Epithelial cell of esophagus (primary cell): ENCODE results near the gene UROC1.

ENCODE experiments used
- DNase-seq: peaks from one replicate; pipeline ENCODE4 v3.0.0; 2010; ENCODE audit warnings: low read depth
- H3K4me3 ChIP-seq: 2 replicates; pipeline ENCODE4 v1.5.1; 2011; ENCODE audit warnings: mild to moderate bottlenecking, low read length, control low read depth
- TF ChIP-seq, protein P1 (sequence below): IDR thresholded peaks from 2 replicates; pipeline ENCODE4 v1.5.1; 2011; ENCODE audit warnings: low read depth, mild to moderate bottlenecking, low read length, control low read depth, inconsistent platforms; ENCODE audit not compliant: insufficient read depth; ENCODE audit errors: missing control alignments

UROC1 gene

DNA sequence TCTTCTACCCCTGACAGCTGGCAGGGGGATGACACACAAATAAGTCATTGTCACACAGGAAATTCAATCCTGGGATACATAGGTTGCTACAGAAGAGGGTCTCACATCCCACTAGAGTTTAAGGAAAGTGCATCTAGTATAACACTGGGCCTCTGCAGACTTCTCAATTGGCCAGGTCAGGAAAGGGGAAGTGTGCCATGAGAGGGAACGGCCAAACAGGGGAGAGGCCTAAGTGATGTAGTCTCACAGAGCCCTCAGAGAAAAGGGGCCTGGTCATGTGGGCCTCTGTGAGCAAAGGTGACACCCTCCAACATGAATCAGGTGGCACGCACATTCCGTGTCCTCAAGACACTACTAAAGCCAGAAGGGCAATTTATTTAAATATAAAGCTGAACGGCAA lies 53.1 kb downstream of the UROC1 start:
- no peak for DNase-seq
- TF ChIP-seq, protein P1, sequence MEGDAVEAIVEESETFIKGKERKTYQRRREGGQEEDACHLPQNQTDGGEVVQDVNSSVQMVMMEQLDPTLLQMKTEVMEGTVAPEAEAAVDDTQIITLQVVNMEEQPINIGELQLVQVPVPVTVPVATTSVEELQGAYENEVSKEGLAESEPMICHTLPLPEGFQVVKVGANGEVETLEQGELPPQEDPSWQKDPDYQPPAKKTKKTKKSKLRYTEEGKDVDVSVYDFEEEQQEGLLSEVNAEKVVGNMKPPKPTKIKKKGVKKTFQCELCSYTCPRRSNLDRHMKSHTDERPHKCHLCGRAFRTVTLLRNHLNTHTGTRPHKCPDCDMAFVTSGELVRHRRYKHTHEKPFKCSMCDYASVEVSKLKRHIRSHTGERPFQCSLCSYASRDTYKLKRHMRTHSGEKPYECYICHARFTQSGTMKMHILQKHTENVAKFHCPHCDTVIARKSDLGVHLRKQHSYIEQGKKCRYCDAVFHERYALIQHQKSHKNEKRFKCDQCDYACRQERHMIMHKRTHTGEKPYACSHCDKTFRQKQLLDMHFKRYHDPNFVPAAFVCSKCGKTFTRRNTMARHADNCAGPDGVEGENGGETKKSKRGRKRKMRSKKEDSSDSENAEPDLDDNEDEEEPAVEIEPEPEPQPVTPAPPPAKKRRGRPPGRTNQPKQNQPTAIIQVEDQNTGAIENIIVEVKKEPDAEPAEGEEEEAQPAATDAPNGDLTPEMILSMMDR, result no peak

DNA sequence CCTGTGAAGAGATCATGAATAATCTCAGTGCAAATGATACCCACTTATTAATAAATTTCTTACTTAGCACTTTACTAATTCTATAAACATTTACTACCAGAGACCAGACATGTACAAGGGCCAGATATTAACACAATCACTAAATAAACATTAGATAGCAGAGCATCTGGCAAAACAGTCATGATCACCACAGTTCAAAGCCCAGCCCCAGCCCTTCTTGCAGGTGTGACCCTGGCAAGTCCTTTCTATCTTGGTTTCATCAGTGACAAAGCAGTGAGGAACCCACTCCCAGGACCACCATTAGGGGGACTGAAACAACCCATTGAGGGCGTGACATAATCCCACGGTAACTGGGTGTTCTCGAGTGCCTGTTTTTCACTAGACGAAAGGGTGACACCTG lies 53.5 kb downstream of the UROC1 start:
- DNase-seq, result no peak
- no peak overlapping the region for H3K4me3 ChIP-seq
- TF ChIP-seq, protein P1, result no peak

More for the DNA sequence above, 53.1 kb downstream of the UROC1 start:
- H3K4me3 ChIP-seq, result no peak overlapping the region

DNA sequence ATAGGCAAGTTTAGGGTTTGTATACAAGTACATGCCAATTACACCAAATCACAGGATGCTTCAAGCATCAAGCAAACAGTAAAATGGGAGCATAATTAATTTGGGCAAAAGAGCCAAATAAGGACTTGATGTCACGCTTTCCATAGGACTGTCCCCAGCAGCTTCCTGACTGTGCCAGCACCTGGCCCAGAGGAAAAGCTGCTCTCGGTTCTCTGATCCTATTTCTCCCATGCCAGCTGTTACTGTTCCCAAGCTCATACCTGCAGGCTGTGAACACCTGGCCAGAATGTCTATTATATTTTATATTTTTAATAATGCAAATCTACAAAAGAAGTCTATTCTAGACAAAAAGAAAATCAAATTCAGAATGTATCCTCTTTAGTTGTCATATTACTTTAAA lies 54.1 kb downstream of the UROC1 start:
- TF ChIP-seq, protein P1, result no peak

DNA sequence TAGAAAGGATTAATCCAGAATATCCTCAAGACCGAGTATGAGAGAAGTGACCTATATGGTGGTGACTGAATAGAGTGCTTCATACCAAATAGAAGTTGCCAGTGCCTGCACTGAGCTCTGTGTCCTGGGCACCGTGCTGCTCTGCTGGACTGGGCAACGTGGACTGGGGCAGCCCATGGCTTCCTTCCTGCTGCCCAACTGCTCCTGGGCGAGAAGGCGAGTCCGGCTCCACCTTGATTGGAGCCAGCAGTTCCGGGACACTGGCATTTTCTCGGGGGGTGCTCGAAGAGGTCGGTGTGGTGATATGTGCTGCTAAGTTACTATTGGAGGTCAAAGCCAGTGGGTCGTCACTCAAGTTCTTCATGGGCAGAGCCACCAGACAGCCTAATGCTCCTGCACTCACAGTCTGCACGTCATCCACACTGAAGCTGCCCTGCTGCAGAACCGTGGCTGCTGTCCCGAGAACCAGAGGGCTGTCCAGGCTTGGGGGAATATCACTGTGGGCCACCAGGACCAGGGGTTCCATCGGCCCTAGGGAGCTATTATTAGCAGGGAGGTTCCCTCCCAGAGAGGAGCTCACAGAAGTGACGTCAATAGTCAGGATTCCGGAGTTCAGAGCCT lies 56.0 kb downstream of the UROC1 start:
- DNase-seq, result no peak
- TF ChIP-seq, protein P1, result no peak
- no peak overlapping the region for H3K4me3 ChIP-seq

More for the DNA sequence above, 54.1 kb downstream of the UROC1 start:
- no peak overlapping the region for H3K4me3 ChIP-seq
- DNase-seq, result no peak

DNA sequence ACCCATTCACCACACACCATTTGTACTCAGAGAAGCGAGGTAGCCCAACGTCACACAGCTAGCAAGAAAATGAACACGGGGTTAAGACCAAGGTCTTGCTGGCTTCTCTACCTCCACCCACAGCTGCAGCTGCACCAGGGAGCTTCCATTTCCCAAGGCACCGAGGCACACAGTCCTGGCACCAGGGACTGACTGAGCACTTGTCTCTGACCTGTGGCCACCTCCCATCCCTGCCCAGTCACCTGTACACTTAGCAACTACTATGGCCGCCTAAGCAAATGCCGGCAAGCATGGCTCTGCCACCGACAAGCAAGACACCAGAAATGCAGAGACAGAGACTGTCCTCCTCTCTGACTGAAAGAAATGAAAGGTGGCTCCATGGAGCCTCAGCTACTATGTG lies 57.2 kb downstream of the UROC1 start:
- DNase-seq, result no peak
- TF ChIP-seq, protein P1, result no peak
- no peak overlapping the region for H3K4me3 ChIP-seq

DNA sequence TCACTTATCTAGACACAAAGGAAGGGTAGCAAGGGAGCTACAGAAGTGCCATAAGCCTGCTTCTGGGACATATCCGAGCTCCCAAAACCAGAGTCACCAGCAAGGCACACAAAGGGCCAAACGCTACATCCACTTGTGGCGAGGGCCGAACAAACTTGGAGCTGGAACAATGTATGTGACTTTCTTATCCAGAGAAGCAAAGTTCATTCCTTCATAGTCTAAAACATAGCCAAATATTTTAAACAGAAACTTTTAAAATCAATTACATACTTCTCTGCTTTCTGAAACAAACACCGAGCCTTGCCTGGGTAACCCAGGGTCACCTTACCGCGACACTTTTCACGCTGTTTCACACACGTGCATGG lies 57.8 kb downstream of the UROC1 start:
- TF ChIP-seq, protein P1, result no peak
- no peak for DNase-seq
- H3K4me3 ChIP-seq, result no peak overlapping the region

DNA sequence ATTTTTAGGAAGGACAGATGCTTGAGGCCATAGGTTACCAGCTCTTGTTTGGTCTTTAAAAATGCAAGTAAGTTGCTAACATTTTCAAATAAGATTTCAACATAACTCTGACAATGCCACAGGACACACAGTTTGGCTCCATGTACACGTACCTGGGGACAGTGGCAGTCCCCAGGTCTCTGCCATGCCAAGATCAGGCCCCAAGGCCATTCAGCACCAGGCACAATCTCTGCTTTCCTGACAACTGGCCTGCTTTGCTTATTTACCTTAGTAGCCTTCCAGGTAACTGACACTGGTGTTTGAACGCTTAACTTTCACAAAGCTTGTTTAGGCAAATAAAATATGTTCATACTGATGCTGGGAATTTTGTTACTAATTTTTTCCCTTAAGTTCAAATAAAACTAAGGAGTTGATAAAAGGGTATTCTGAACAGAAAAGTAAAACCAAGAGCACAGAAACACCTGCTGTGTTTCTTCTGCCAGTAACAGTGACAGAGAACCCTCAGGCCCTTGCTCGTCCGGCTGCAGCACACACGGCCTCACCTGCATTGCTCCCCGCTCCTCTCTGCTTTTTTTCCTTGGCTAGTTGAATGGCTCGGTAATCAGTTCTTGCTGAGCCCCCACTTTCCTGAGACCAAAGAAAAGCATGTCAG lies 58.3 kb downstream of the UROC1 start:
- TF ChIP-seq, protein P1, result no peak
- H3K4me3 ChIP-seq, result no peak overlapping the region
- no peak for DNase-seq
